NCI-H2196 (cell line): ENCODE results near the gene LAMA2.
"Not testable (repeated sequence)": the region's sequence is repeated elsewhere in the genome, so short reads cannot be mapped to it uniquely, and the experiment has no call there.

Source experiments
- DNase-seq: peaks from one replicate; lab custom pipeline; 2025; ENCODE audit not compliant: unreplicated experiment; lab: John Stamatoyannopoulos, UW

LAMA2 gene

DNA sequence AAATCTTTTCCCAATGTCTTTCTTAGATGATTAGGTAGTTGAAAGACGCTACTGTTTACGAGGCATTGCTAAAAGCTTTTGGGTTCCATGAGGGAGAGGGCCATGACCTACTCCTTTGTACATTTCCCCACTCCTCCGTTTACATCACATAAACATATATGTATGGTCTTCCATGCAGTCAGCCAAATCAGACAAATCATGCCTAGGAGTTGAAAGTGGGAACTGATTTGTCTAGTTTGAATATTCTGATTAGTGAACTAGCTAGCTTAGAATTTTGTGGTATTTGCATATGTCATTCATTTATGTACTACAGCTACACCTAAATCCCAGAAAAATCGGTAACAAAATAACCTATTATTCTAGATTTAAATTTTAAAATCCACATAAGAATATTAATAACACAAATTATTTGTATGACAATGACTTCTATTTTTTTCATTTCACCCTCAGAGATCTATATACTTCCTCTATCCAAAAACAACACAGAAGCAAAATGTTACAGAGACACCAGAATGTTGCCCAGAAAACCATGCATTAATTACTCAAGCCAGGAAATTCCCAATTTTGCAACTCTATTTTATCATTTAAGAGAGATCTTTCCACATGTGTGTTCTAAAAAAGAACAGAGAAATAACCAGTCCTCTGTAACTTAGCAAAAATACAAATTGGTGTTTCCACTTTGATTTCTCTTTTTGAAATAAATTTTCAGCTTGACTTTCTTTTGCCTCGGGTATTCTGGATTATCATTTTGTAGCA lies 231.9 kb downstream of the LAMA2 start:
- no peak for DNase-seq

GRCh38 chr6:129115471-129115870 lies 232.5 kb downstream of the LAMA2 start:
- DNase-seq = no peak

GRCh38 chr6:129117355-129117754 lies 234.4 kb downstream of the LAMA2 start:
- DNase-seq = no peak

GRCh38 chr6:129120856-129121638 lies 238.1 kb downstream of the LAMA2 start:
- no peak for DNase-seq

GRCh38 chr6:129124347-129124746 lies 241.4 kb downstream of the LAMA2 start:
- DNase-seq = no peak

- DNase-seq = no peak
Observed at GRCh38 chr6:129130106-129130505, 247.2 kb downstream of the LAMA2 start.

DNA sequence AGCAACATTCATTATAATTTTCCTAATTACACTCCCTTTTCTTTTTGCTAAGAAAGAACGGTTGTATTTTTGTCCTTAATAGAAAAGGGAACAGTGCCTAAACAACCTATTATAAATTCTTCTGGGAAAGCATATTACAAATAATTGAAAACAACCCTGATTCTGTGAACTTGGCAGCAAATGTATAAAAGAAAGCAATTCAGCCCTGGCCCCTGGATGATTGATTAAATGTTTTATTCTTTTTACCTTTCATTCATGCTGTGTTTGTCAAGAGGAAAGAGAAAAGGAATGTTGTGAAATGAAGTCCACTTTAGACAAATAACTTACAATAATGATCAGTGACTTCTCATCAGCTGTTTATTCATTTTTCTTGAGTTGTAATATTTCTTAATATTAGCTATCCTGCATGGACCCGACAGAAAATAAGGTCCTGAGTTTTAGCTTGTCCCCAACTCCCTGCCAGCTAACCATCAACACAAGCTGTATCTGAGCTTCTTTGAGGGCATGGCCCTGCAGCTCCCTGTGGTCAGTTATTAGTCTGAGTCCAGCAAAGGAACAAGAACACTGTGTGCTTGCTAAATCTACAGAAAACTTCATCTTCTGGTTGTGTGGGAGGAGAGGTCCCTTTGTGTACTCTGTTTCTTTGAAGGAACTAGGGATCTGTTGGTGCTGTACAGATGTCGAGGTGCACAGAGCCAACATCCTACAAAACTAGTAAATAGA lies 248.2 kb downstream of the LAMA2 start:
- no peak for DNase-seq

- DNase-seq = no peak
Observed at GRCh38 chr6:129133770-129134192, 250.8 kb downstream of the LAMA2 start.

- DNase-seq = no peak
Observed at GRCh38 chr6:129134535-129134934, 251.6 kb downstream of the LAMA2 start.

DNA sequence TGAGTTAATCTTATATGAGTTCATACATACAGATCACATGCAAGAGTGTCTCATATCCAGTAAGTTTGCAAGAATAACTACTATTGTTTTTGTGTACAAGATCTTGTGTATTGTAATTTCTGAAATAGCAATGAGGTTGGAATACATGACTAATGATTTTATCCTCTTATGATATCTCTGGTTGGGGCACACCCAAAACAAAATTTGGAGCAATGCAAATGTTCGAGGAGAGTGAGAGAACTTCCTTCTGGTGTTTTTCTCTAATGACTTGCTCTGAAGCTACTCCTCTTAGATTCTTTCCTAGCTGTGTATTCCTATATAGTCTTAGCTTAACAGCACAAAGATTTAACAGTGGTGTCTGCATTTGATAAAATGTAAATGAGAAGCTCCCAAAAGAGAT lies 252.5 kb downstream of the LAMA2 start:
- DNase-seq = no peak

DNA sequence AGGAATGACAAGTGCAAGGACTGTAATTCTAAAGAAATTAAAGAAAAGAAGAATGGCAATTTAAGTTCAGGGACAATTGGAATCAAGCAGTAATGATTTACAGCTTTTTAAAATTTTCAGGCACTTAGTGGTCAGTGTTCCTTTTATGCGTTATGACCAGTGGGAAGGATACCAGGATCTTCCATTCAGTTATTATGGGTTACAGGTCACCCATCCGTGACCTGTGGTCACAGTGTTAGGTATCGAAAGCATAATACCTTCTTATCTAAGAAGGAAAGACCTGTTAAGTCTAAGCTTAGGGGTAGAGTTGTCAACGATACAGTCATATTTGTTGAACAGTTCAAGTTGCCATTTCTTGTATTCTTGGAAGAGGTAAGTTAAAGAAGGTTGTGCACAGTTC lies 253.8 kb downstream of the LAMA2 start:
- DNase-seq = no peak

DNA sequence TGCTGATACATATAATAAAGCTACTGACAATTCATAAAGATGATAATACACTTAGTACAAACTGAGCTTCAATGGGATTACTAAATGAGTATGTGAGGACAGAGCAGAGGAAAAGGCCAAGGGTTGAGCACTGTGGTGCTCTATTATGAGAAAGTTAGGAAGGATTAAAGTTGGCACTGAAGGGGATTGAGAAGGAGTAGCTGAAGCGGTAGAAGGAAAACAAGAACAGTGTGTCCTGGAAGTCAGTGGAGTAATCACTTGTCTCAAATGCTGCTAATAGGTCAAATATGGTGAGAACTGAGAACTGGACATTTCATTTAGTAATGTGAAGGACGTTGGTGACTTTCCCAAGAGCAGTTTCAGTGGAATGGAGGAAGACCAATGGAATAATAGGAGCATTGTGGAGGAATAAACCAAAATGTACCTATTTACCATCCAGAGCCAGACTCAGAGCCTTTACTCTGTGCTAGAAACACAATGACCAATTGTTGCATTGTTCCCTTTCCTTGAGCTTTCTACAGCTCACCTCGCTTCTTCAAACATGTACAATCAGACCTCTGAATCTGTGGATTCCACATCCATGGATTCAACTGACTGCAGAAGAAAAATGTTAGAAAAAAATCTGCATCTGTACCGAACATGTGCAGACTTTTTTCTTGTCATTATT lies 255.9 kb downstream of the LAMA2 start:
- DNase-seq = no peak

DNA sequence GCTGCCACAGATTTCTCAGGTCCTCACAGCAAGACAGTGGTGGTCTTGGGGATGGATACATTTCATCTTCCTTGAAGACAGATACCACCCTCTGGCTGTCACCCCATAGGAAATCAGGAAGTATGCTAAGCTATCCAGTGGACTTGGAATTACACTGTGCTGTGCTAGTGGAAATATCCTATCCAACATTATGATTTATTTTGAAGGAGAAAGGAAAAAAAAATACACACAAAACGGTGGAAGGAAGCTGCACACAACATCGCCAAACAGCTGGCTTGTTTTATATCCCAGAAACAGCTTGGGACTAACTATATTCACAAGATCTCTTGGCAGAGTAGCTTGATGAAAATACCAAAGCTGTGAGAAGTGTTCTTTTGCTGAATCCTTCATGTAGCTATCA lies 257.6 kb downstream of the LAMA2 start:
- DNase-seq = no peak

DNA sequence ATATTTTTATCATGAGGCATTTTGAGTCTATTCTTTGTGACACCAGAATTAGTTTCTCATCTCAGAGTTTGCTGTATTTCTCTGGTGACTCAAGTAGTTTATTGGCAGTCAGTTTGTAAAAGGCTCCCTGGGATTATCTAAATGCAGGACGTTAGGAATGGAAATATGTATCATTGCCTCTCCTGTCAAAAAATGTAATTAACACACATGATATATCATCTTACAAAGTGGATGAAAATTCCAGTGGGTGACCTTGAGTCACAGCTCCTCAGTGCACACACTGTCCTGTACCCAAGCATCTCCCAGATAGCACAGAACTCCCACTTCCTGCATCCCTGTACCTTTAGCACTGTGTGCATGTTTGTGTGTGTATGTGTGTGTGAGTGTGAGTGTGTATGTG lies 258.6 kb downstream of the LAMA2 start:
- no peak for DNase-seq

DNA sequence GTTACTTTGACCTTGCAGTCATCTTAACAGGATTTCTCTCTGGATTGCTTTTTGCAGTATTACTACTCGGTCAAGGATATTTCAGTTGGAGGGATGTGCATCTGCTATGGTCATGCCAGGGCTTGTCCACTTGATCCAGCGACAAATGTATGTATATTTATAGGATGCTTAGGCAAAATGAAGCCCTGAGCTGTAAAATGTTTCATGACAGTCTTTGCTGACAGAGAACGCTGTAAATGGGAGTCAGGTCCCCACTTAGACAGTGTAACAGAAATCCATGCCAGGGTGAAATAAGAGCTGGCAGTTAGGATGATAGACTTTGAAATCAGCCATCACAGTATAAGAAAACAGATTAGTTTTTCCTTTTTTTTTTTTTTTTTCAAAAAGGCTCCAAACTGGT lies 264.0 kb downstream of the LAMA2 start:
- no peak for DNase-seq

DNA sequence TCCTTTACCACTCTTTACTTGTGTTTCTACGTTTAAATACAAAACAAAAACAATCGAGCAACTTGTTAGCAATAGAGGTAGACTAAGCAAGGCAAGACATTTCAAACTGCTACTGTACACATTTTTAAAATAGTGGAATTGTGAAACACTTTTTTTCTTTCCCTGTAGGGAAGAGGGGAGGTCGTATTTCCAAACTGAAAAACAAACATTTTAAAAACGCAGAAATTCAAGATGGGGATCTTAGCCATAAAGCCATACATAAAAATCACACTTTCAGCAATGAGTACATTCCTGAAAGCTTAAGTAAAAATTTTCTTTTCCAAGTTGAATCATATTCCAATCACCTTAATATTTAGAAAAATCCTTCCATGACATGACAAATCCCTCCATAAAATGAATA lies 267.6 kb downstream of the LAMA2 start:
- no peak for DNase-seq

- no peak for DNase-seq
Observed at GRCh38 chr6:129153257-129153656, 270.3 kb downstream of the LAMA2 start.

DNA sequence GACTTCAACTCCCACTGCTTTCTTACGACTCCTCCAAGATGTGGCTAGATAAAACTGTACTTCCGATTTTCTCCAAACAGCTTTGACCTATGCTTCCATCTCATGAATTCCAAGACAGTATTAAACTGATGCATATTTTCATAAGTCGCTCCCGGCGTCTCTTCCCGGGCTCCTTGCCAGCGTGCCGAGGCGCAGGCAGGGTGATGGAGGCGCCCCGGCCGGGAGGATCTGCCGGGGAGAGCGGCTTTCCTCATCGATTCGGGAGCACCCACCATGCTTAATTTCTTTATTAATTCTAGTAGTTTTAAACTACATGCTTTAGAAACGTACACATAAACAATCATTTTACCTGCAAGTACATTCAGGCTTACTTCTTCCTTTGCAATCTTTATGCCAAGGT lies 276.3 kb downstream of the LAMA2 start:
- not testable (repeated sequence) for DNase-seq

DNA sequence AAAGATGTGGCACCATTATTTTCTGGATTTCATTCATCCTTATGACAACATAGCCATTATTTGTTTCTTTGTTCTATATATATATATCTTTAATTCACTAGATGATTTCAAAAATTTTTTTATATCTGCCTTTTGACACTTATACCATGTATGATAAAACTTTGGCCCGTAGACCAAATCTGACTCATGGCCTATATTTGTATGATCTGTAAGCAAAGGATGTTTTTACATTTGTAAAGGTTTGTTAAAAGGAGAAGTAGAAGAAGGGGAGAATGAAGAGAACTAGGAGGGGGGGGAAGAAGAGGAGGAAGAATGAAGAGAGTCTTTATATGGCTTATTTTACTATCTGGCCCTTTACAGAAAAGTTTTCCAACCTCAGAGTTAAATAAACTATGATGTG lies 279.7 kb downstream of the LAMA2 start:
- no peak for DNase-seq

DNA sequence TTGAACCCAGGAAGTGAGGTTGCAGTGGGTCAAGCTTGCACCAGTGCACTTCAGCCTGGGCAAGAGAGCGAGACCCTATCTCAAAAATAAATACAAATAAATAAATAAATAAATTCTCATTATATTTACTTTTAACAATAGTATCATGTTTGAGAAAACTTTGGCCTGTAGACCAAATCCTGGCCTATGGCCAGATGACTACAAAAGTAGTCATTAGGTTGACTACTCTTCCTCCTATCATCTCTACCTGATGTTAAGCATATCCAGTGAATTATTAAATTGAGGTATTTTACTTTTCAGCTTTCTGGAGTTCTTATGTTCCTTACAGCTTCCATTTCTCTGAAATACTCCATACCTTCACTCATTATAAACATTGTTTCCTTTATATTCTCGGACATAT lies 280.6 kb downstream of the LAMA2 start:
- no peak for DNase-seq

DNA sequence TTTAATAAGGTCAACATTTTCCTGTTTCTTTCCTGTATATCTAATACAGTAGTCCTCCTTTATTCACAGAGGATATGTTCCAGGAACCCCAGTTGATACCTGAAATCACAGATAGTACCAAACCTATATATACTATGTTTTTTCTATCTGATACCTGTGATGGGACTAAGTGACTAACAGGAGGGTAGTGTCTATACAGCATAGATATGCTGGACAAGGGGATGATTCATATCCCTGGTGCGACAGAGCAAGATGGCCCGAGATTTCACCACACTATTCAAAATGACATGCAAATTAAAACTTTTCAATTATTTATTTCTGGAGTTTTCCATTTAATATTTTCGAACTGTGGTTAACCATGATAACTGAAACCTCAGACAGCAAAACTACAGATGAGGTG lies 281.1 kb downstream of the LAMA2 start:
- no peak for DNase-seq
